Mucosa of stomach (tissue), 1 donor: ENCODE results near the gene CARHSP1.

Experiments used
- H3K27me3 ChIP-seq: one replicate; pipeline ENCODE4 v1.7.0; 2013; ENCODE audit warnings: mild to moderate bottlenecking, low read length; ENCODE audit not compliant: control insufficient read depth, insufficient read depth
- H3K36me3 ChIP-seq: one replicate; pipeline ENCODE4 v1.7.0; 2013; ENCODE audit warnings: low read length; ENCODE audit not compliant: control insufficient read depth, insufficient read depth
- H3K4me1 ChIP-seq: one replicate; pipeline ENCODE4 v1.7.0; 2013; ENCODE audit warnings: mild to moderate bottlenecking, low read length; ENCODE audit not compliant: control insufficient read depth, insufficient read depth
- H3K4me3 ChIP-seq: one replicate; pipeline ENCODE4 v1.7.0; 2013; ENCODE audit warnings: low read length
- H3K9ac ChIP-seq: one replicate; pipeline ENCODE4 v1.7.0; 2013; ENCODE audit warnings: mild to moderate bottlenecking, low read length, moderate library complexity
- H3K9me3 ChIP-seq: one replicate; pipeline ENCODE4 v1.7.0; 2013; ENCODE audit warnings: mild to moderate bottlenecking, low read length, moderate library complexity; ENCODE audit not compliant: control insufficient read depth
- donor health status: Pancreatic carcinoma.

CARHSP1 gene

DNA sequence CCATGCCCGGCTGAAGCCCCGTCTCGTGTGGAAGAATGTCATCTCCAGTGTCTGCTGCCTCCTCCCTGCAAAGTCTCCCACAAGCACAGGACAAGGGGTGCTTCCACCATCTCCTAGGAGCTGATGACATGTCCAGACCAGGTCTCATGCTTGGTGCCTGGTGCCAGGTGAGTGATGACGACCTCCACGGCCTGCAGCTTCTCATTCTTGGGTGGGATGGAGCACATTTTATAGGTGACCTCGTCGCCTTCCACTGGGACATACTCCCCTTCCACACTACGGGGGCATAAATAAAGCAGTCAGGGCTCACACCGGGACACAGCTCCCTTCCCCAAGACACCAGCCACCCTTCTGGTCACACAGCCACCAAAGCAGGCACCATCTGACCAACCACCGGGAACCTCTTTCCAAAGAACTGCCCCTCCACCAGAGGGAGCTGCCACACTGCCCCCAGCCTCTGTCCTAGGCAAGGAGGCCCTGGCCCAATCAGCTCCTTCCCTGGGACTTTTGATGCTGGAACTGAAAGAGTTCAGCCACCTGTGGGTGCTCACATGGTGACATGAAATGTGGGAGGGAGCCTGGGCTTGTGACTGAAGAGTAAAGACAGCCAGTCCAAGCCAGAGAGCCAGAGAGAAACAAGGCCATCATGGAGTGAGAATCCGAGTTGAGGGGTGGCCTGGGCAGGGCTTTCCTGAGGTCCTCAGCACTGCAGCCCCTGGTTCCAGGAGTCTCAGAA, 13.6 kb downstream of the CARHSP1 start:
- H3K9me3 ChIP-seq = no peaks in the 10 kb centered on the region
- peaks cover 15% of the 10 kb centered on the region for H3K36me3 ChIP-seq
- no peak overlapping the region for H3K4me3 ChIP-seq
- no peak overlapping the region for H3K9ac ChIP-seq
- peaks cover 5% of the 10 kb centered on the region for H3K4me1 ChIP-seq
- H3K27me3 ChIP-seq = no peaks in the 10 kb centered on the region

DNA sequence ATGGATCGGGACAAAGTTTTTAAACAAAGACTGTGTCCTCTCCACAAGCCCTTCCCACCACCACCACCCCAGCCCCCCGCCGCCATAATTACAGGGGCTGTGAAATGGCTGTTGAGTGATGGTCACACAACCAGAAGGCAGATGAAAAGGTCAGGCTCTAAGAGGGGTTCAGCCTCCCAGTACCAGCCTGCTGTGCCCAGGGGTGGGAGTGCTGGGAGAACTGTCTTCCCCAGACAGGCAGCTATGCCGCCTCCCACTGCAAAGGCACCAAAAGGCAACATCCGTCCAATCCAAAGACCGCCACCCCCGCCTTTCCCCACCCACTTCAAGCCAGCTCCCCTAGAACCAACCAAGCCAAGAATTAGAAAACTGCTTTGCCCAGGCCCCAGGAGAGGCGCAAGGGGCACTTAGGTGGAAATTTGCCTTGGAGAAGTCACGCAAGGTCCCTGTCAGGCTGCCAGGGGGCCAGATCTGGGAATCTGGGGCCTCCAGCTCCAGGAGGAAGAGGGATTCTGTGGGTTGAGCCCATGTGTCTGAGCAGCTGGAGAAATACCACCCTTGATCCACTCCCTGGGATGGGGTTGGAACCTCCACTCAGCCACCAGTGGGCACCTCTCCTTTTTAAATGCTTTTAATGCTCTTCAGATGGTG, 14.4 kb downstream of the CARHSP1 start:
- H3K36me3 ChIP-seq = peaks cover 20% of the 10 kb centered on the region
- H3K9me3 ChIP-seq = no peaks in the 10 kb centered on the region
- no peak overlapping the region for H3K4me3 ChIP-seq
- H3K9ac ChIP-seq = no peak overlapping the region
- H3K27me3 ChIP-seq = no peaks in the 10 kb centered on the region
- no peaks in the 10 kb centered on the region for H3K4me1 ChIP-seq

GRCh38 chr16:8853611-8854010, 15.2 kb downstream of the CARHSP1 start:
- Histone ChIP-seq H3K9me3 (no peaks in the 10 kb centered on the region), H3K27me3 (no peaks in the 10 kb centered on the region), H3K4me3 (no peak overlapping the region), H3K36me3 (peaks cover 26% of the 10 kb centered on the region), H3K9ac (no peak overlapping the region), H3K4me1 (no peaks in the 10 kb centered on the region)

DNA sequence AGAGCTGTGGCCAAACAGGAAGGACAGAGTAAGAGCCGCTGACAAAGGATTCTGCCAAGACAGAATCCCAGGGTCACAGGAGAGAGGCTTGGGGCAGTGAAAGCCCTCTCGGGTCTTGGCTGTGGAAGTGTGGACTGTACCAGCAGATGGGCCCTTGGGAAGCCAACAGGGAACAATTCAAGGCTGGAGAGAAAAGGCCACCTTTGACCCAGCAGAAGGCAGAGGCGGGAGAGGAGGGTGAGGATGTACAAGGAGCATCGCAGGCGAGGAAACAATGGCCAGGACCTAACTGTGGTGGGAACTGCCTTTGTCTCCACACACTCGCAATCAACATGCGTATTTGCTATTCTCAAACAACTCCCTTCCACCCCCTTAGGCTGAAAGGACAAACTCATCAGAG, 15.7 kb downstream of the CARHSP1 start:
- no peaks in the 10 kb centered on the region for H3K9me3 ChIP-seq
- H3K36me3 ChIP-seq = peaks cover 26% of the 10 kb centered on the region

GRCh38 chr16:8852534-8852933, 16.3 kb downstream of the CARHSP1 start:
- no peaks in the 10 kb centered on the region for H3K9me3 ChIP-seq
- H3K36me3 ChIP-seq = peaks cover 28% of the 10 kb centered on the region
- no peak overlapping the region for H3K4me3 ChIP-seq
- no peak overlapping the region for H3K9ac ChIP-seq
- H3K4me1 ChIP-seq = no peaks in the 10 kb centered on the region
- H3K27me3 ChIP-seq = no peaks in the 10 kb centered on the region

More for the DNA sequence above, 15.7 kb downstream of the CARHSP1 start:
- H3K27me3 ChIP-seq = no peaks in the 10 kb centered on the region
- no peak overlapping the region for H3K4me3 ChIP-seq
- H3K4me1 ChIP-seq = no peaks in the 10 kb centered on the region
- H3K9ac ChIP-seq = no peak overlapping the region

DNA sequence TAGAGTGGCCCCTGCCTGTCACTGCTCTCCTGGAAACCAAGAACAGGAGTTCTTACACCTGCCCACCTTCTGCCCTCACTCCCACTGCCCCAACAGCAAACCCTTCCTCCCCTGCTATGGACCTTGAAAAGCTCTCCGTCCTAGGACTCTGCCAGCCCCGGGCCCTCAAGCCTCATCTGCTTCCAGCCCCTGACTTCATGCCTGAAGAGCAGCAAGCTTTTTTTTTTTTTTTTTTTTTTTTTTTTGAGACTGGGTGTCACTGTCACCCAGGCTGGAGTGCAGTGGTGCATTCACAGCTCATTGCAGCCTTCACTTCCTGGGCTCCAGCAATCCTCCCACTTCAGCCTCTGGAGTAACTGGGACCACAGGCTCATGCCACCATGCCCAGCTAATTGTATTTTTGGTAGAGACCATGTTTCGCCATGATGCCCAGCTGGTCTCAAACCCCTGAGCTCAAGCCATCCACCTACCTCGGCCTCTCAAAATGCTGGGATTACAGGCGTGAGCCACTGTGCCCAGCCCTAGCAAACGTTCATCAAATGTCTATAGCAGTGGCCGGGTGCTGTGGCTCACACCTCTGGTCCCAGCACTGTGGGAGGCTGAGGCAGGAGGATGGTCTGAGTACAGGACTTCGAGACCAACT, 16.9 kb downstream of the CARHSP1 start:
- no peaks in the 10 kb centered on the region for H3K27me3 ChIP-seq
- no peaks in the 10 kb centered on the region for H3K4me1 ChIP-seq
- no peak overlapping the region for H3K9ac ChIP-seq
- H3K9me3 ChIP-seq = no peaks in the 10 kb centered on the region
- peaks cover 32% of the 10 kb centered on the region for H3K36me3 ChIP-seq
- H3K4me3 ChIP-seq = no peak overlapping the region

DNA sequence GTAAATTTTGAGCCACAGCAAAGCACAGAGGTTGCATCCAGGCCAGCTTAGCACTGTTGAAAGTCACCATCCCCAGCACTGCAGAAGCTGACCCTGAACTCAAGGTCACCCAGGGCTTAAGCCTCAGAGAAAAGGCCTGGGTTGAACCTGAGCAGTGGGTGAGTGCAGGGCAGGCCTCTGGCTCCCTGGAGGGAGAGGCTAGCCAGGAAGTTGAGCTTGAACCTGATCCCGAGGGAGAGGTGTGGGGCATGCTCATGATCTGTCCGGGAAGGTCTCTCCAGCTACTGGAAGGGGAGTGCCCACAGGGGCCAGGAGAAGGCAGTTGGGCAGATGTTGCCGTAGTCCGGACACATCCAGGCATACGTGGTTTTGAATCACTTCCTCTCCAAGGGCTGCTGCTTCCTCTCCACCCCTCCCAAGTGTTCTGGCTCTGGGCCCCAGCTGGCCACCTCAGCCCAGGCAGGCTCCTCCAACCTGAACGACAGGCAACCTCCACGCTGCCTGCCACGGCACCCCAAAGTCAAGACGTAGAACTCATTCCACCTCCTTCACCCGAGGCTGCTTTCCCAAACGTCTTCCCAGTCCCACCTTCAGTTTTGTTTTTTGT, 18.4 kb downstream of the CARHSP1 start:
- no peaks in the 10 kb centered on the region for H3K27me3 ChIP-seq
- H3K36me3 ChIP-seq = peaks cover 27% of the 10 kb centered on the region

GRCh38 chr16:8849411-8850011, 19.3 kb downstream of the CARHSP1 start:
- no peak overlapping the region for H3K9ac ChIP-seq

More for the DNA sequence above, 18.4 kb downstream of the CARHSP1 start:
- Histone ChIP-seq H3K4me1 (no peaks in the 10 kb centered on the region), H3K9ac (no peak overlapping the region), H3K9me3 (no peaks in the 10 kb centered on the region), H3K4me3 (no peak overlapping the region)

DNA sequence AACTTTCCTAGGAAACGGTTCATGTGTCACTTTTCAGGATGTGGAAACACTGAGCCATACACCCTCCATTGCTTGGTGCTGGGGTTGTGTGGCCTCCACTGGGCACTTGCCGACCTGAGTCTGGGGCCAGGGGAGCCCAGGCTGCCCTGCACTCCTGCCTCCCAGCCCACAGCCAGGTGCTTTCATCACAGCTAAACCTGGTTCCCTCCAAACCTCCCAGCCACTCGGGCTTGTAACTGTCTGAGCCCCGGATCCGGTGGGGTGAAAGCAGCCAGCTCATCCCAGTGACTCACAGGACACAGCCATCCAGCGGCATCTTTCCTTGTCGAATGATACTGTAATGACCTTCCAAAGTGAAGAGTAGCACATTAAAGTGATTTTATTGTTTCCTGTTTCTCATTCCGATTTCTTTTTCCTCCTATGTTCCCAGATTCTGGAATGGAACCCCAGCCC, 19.8 kb downstream of the CARHSP1 start:
- Histone ChIP-seq H3K4me3 (no peak overlapping the region), H3K36me3 (peaks cover 21% of the 10 kb centered on the region), H3K27me3 (no peaks in the 10 kb centered on the region), H3K9ac (no peak overlapping the region), H3K4me1 (no peaks in the 10 kb centered on the region), H3K9me3 (no peaks in the 10 kb centered on the region)

More at GRCh38 chr16:8849411-8850011, 19.3 kb downstream of the CARHSP1 start:
- Histone ChIP-seq H3K9me3 (no peaks in the 10 kb centered on the region), H3K4me1 (no peaks in the 10 kb centered on the region), H3K27me3 (no peaks in the 10 kb centered on the region), H3K36me3 (peaks cover 21% of the 10 kb centered on the region), H3K4me3 (no peak overlapping the region)

- Histone ChIP-seq H3K4me3 (no peak overlapping the region), H3K36me3 (peaks cover 21% of the 10 kb centered on the region), H3K9me3 (no peaks in the 10 kb centered on the region), H3K4me1 (no peaks in the 10 kb centered on the region), H3K27me3 (no peaks in the 10 kb centered on the region), H3K9ac (no peak overlapping the region)
Observed at GRCh38 chr16:8848231-8848938, 20.4 kb downstream of the CARHSP1 start.

GRCh38 chr16:8847623-8848022, 21.2 kb downstream of the CARHSP1 start:
- Histone ChIP-seq H3K36me3 (peaks cover 20% of the 10 kb centered on the region), H3K4me1 (no peaks in the 10 kb centered on the region)

More at GRCh38 chr16:8847623-8848022, 21.2 kb downstream of the CARHSP1 start:
- H3K9ac ChIP-seq = no peak overlapping the region
- H3K9me3 ChIP-seq = no peaks in the 10 kb centered on the region
- no peaks in the 10 kb centered on the region for H3K27me3 ChIP-seq
- no peak overlapping the region for H3K4me3 ChIP-seq
